HEK293 (cell line): ENCODE data around the gene ILKAP.
A peak's percentile ranks its signal among the peaks of the same experiment; 100 is the strongest.

Experiments
- CTCF ChIA-PET: fragments of 350-600 bp; formaldehyde crosslinking; extraction: SDS; loops from one replicate; lab custom pipeline; 2021; ENCODE audit warnings: antibody characterized with exemption; lab: Yijun Ruan, JAX
- POLR2A ChIA-PET: fragments of 300-600 bp; formaldehyde crosslinking; extraction: SDS; loops from one replicate; lab custom pipeline; 2020; ENCODE audit warnings: antibody characterized with exemption, inconsistent platforms; lab: Yijun Ruan, JAX
- H3K27ac ChIP-seq: fragments of 200-500 bp; sonication (Bioruptor generic); 2 replicates; pipeline ENCODE4 v1.5.1; 2014; ENCODE audit warnings: low read depth, low read length, control low read depth, inconsistent platforms; ENCODE audit errors: extremely low read depth
- H3K36me3 ChIP-seq, 2 experiments: fragments of 200-500 bp in 1 of 2; sonication (Bioruptor generic) in 1 of 2; 1 replicate in 1 of 2; 2 replicates in 1 of 2; pipeline ENCODE4 v1.5.1; 2014 to 2017; ENCODE audit warnings: inconsistent platforms in 2 of 2, low read length in 2 of 2; ENCODE audit not compliant: control insufficient read depth in 2 of 2, insufficient read depth in 1 of 2
- H3K4me1 ChIP-seq: fragments of 200-500 bp; sonication (Bioruptor generic); 2 replicates; pipeline ENCODE4 v1.5.1; 2014; ENCODE audit warnings: mild to moderate bottlenecking, low read length, inconsistent platforms; ENCODE audit not compliant: control insufficient read depth, insufficient read depth
- H3K4me3 ChIP-seq: 2 replicates; pipeline ENCODE4 v1.5.1; 2011; ENCODE audit warnings: low read depth, mild to moderate bottlenecking, control low read depth, low read length, moderate library complexity
- H3K9me3 ChIP-seq: fragments of 200-500 bp; sonication (Bioruptor generic); 2 replicates; pipeline ENCODE4 v1.5.1; 2014; ENCODE audit warnings: low read depth, low read length, inconsistent platforms; ENCODE audit not compliant: control insufficient read depth, insufficient read depth
- INSM2 ChIP-seq: fragments of 450-650 bp; formaldehyde crosslinking; IDR thresholded peaks from 2 replicates; pipeline ENCODE4 v1.5.1; 2016; ENCODE audit warnings: missing biosample characterization, missing genetic modification characterization
- KLF16 ChIP-seq: fragments of 450-650 bp; formaldehyde crosslinking; IDR thresholded peaks from 2 replicates; pipeline ENCODE4 v1.5.1; 2017; ENCODE audit warnings: missing biosample characterization, missing genetic modification characterization
- KLF7 ChIP-seq: fragments of 450-650 bp; formaldehyde crosslinking; IDR thresholded peaks from 2 replicates; pipeline ENCODE4 v1.5.1; 2016; ENCODE audit warnings: missing biosample characterization, missing genetic modification characterization, borderline replicate concordance
- SP3 ChIP-seq: fragments of 450-650 bp; formaldehyde crosslinking; IDR thresholded peaks from 2 replicates; pipeline ENCODE4 v1.5.1; 2016; ENCODE audit warnings: missing biosample characterization, missing genetic modification characterization
- TRIM28 ChIP-seq: IDR thresholded peaks from 2 replicates; pipeline ENCODE4 v1.6.1; 2011; ENCODE audit warnings: low read length, control low read depth, borderline replicate concordance
- ZNF354C ChIP-seq: fragments of 450-650 bp; formaldehyde crosslinking; IDR thresholded peaks from 2 replicates; pipeline ENCODE4 v1.5.1; 2016; ENCODE audit warnings: missing biosample characterization, missing genetic modification characterization, low read depth, borderline replicate concordance
- ZNF521 ChIP-seq: fragments of 450-650 bp; formaldehyde crosslinking; IDR thresholded peaks from 2 replicates; pipeline ENCODE4 v1.5.1; 2017; ENCODE audit warnings: missing biosample characterization, mild to moderate bottlenecking, missing genetic modification characterization
- ZNF580 ChIP-seq: fragments of 450-650 bp; formaldehyde crosslinking; IDR thresholded peaks from 2 replicates; pipeline ENCODE4 v1.5.1; 2016; ENCODE audit warnings: missing biosample characterization, missing genetic modification characterization
- ZNF623 ChIP-seq: fragments of 450-650 bp; formaldehyde crosslinking; IDR thresholded peaks from 2 replicates; pipeline ENCODE4 v1.5.1; 2016; ENCODE audit warnings: missing biosample characterization, missing genetic modification characterization
- ZNF677 ChIP-seq: fragments of 450-650 bp; IDR thresholded peaks from 2 replicates; pipeline ENCODE4 v1.5.0; 2018; ENCODE audit warnings: missing biosample characterization, mild to moderate bottlenecking, missing genetic modification characterization, moderate library complexity
- TF ChIP-seq, protein P1 (sequence below): fragments of 450-650 bp; formaldehyde crosslinking; IDR thresholded peaks from 2 replicates; pipeline ENCODE4 v1.5.1; 2016; ENCODE audit warnings: missing biosample characterization, missing genetic modification characterization
- TF ChIP-seq, protein P2 (sequence below): fragments of 450-650 bp; formaldehyde crosslinking; IDR thresholded peaks from 2 replicates; pipeline ENCODE4 v1.5.1; 2016; ENCODE audit warnings: missing biosample characterization, missing genetic modification characterization, low read depth
- TF ChIP-seq, protein P3 (sequence below): fragments of 450-650 bp; formaldehyde crosslinking; IDR thresholded peaks from 2 replicates; pipeline ENCODE4 v1.5.1; 2016; ENCODE audit warnings: missing biosample characterization, missing genetic modification characterization

Gene ILKAP

DNA sequence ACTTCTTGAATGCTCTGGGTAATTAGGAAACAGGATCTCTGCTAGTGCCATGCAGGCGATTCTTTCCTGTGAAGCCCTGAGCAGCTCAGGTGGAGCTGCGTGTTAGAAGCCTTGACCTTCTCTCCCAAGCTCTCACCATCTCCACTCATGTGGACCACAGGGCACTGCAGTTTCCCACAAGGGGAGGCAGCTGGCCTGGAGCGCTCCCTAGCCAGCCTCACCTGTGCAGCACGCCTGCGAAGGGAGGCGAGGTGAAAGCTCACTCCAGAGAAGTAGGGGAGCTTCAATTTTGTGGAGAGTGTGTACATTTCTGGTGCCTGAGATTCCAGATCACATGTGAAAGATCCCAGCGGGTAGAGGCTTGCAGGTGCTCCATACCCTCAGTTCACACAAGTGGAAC is 47.4 kb upstream of the ILKAP start:
- ChIA-PET CTCF (no interaction called here), POLR2A (no interaction called here)
- Histone ChIP-seq H3K9me3 (no peaks in the 10 kb centered on the region), H3K4me1 (no peaks in the 10 kb centered on the region), H3K27ac (no peak overlapping the region), H3K4me3 (no peak overlapping the region), H3K36me3 (peaks cover 0 to 18% of the 10 kb centered on the region in 2 experiments; a peak in 1 of 3 replicates)
- TF ChIP-seq, protein P1, sequence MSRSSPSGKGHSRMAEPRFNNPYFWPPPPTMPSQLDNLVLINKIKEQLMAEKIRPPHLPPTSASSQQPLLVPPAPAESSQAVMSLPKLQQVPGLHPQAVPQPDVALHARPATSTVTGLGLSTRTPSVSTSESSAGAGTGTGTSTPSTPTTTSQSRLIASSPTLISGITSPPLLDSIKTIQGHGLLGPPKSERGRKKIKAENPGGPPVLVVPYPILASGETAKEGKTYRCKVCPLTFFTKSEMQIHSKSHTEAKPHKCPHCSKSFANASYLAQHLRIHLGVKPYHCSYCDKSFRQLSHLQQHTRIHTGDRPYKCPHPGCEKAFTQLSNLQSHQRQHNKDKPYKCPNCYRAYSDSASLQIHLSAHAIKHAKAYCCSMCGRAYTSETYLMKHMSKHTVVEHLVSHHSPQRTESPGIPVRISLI (tag by site-specific recombination) = no peak
- TF ChIP-seq KLF16 (tag by site-specific recombination) (no peak), SP3 (tag by site-specific recombination) (no peak), ZNF354C (tag by site-specific recombination) (no peak), KLF7 (tag by site-specific recombination) (no peak), ZNF580 (tag by site-specific recombination) (no peak), TRIM28 (no peak)
- TF ChIP-seq, protein P2, sequence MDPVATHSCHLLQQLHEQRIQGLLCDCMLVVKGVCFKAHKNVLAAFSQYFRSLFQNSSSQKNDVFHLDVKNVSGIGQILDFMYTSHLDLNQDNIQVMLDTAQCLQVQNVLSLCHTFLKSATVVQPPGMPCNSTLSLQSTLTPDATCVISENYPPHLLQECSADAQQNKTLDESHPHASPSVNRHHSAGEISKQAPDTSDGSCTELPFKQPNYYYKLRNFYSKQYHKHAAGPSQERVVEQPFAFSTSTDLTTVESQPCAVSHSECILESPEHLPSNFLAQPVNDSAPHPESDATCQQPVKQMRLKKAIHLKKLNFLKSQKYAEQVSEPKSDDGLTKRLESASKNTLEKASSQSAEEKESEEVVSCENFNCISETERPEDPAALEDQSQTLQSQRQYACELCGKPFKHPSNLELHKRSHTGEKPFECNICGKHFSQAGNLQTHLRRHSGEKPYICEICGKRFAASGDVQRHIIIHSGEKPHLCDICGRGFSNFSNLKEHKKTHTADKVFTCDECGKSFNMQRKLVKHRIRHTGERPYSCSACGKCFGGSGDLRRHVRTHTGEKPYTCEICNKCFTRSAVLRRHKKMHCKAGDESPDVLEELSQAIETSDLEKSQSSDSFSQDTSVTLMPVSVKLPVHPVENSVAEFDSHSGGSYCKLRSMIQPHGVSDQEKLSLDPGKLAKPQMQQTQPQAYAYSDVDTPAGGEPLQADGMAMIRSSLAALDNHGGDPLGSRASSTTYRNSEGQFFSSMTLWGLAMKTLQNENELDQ (tag by site-specific recombination) = no peak
- TF ChIP-seq, protein P3, sequence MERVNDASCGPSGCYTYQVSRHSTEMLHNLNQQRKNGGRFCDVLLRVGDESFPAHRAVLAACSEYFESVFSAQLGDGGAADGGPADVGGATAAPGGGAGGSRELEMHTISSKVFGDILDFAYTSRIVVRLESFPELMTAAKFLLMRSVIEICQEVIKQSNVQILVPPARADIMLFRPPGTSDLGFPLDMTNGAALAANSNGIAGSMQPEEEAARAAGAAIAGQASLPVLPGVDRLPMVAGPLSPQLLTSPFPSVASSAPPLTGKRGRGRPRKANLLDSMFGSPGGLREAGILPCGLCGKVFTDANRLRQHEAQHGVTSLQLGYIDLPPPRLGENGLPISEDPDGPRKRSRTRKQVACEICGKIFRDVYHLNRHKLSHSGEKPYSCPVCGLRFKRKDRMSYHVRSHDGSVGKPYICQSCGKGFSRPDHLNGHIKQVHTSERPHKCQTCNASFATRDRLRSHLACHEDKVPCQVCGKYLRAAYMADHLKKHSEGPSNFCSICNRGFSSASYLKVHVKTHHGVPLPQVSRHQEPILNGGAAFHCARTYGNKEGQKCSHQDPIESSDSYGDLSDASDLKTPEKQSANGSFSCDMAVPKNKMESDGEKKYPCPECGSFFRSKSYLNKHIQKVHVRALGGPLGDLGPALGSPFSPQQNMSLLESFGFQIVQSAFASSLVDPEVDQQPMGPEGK = no peak

DNA sequence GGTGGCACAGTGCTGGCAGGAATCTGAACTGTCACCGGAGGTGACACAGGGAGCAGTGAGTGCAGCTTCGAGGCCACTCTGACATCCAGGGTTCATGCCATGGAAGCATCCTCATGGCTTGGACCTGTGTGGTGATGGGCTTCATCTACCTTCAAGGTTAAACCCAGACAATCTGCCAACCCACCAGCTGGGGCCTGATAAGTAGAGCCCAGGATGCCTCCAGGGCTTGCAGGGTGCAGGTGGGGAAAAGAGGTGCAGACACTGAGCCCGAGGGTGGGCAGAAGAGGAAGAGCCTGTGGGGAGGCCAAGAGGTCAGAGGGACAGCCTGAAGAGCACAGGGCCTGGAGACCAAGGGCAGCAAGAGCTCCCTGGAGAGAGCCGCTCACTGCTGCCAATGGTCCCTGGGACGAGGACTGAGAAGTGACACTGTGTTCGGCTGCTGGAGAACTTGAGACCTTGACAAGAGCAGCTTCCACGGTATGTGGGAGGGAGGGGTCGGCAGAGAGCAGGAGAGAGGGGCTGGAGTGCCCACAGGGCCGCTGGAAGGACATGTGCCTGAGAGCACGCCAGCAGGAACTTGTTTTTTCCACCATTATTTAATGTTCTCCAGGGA is 44.5 kb upstream of the ILKAP start:
- H3K4me1 ChIP-seq = peaks cover 4% of the 10 kb centered on the region
- no peaks in the 10 kb centered on the region for H3K9me3 ChIP-seq
- TF ChIP-seq KLF7 (tag by site-specific recombination) (no peak), ZNF521 (tag by site-specific recombination) (no peak), ZNF677 (tag by site-specific recombination) (peak; percentile 88)
- TF ChIP-seq, all 188 proteins: peak for 1
- peaks cover 0 to 8% of the 10 kb centered on the region in 2 experiments; a peak in 1 of 3 replicates for H3K36me3 ChIP-seq
- H3K27ac ChIP-seq = no peak overlapping the region
- CTCF ChIA-PET = interaction anchor here (0.6 to 2.7 kb wide), 5 partner anchors 8 to 772 kb away, joined by 3 to 7 read pairs (median 5); no protein-coding TSS in a partner anchor
- POLR2A ChIA-PET = no interaction called here
- no peak overlapping the region for H3K4me3 ChIP-seq

- ChIA-PET POLR2A (no interaction called here), CTCF (interaction anchor here (0.7 to 2.7 kb wide), 3 partner anchors 9 to 16 kb away, joined by 3 to 7 read pairs (median 7); no protein-coding TSS in a partner anchor)
- Histone ChIP-seq H3K4me3 (no peak overlapping the region), H3K9me3 (no peaks in the 10 kb centered on the region), H3K36me3 (peaks cover 0 to 8% of the 10 kb centered on the region in 2 experiments; a peak in 1 of 3 replicates), H3K27ac (no peak overlapping the region), H3K4me1 (peaks cover 4% of the 10 kb centered on the region)
- TF ChIP-seq INSM2 (no peak), ZNF623 (tag by site-specific recombination) (peak; percentile 63)
Observed at GRCh38 chr2:238247002-238247822, 43.7 kb upstream of the ILKAP start.
